NCI-H82 (cell line): ENCODE measurements around the gene PPP1R3A.
A peak's percentile ranks its signal among the peaks of the same experiment; 100 is the strongest.

Experiments
- DNase-seq: peaks from one replicate; lab custom pipeline; 2025; lab: John Stamatoyannopoulos, UW

The PPP1R3A gene

GRCh38 chr7:113883096-113883495 is 35.7 kb downstream of the PPP1R3A start:
- no peak for DNase-seq

- DNase-seq, result no peak
Observed at GRCh38 chr7:113880559-113880958, 38.2 kb downstream of the PPP1R3A start.

- no peak for DNase-seq
Observed at GRCh38 chr7:113878394-113878992, 40.3 kb downstream of the PPP1R3A start.

- DNase-seq, result no peak
Observed at GRCh38 chr7:113875224-113875623, 43.6 kb downstream of the PPP1R3A start.

- DNase-seq, result no peak
Observed at GRCh38 chr7:113873554-113874151, 45.2 kb downstream of the PPP1R3A start.

- no peak for DNase-seq
Observed at GRCh38 chr7:113872981-113873380, 45.8 kb downstream of the PPP1R3A start.

GRCh38 chr7:113867325-113867724 is 51.5 kb downstream of the PPP1R3A start:
- DNase-seq, result no peak

GRCh38 chr7:113856010-113856409 is 62.8 kb downstream of the PPP1R3A start:
- no peak for DNase-seq

- DNase-seq, result no peak
Observed at GRCh38 chr7:113840954-113841353, 77.9 kb downstream of the PPP1R3A start.

- no peak for DNase-seq
Observed at GRCh38 chr7:113835367-113835766, 83.4 kb downstream of the PPP1R3A start.

GRCh38 chr7:113832196-113832745 is 86.5 kb downstream of the PPP1R3A start:
- DNase-seq, result no peak

GRCh38 chr7:113831556-113831955 is 87.3 kb downstream of the PPP1R3A start:
- DNase-seq, result peak; percentile 17

GRCh38 chr7:113828581-113828980 is 90.2 kb downstream of the PPP1R3A start:
- DNase-seq, result no peak
